ENCODE measurements around the gene GABBR2.

GRCh38 chr9:98627296-98627695, 81.4 kb downstream of the GABBR2 start:
- TF ChIP-seq, protein P1, sequence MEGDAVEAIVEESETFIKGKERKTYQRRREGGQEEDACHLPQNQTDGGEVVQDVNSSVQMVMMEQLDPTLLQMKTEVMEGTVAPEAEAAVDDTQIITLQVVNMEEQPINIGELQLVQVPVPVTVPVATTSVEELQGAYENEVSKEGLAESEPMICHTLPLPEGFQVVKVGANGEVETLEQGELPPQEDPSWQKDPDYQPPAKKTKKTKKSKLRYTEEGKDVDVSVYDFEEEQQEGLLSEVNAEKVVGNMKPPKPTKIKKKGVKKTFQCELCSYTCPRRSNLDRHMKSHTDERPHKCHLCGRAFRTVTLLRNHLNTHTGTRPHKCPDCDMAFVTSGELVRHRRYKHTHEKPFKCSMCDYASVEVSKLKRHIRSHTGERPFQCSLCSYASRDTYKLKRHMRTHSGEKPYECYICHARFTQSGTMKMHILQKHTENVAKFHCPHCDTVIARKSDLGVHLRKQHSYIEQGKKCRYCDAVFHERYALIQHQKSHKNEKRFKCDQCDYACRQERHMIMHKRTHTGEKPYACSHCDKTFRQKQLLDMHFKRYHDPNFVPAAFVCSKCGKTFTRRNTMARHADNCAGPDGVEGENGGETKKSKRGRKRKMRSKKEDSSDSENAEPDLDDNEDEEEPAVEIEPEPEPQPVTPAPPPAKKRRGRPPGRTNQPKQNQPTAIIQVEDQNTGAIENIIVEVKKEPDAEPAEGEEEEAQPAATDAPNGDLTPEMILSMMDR (IDR thresholded peaks at IDR 0.05; ENCODE audit: low read depth, low read length), result no peak
- TF ChIP-seq EZH2phosphoT487 (IDR thresholded peaks at IDR 0.05; ENCODE audit: low read depth), result no peak

Data from OCI-LY3 (cell line).